Stimulated activated CD4-positive, alpha-beta T cell treated with anti-CD3 and anti-CD28 coated beads, Interleukin-1b, Interleukin-23, amount 100 ng/mL, for 4 hours (primary cell): ENCODE results near the gene CISD3.
"Not testable (repeated sequence)": the region's sequence is repeated elsewhere in the genome, so short reads cannot be mapped to it uniquely, and the experiment has no call there.

ENCODE experiments used
- DNase-seq, 2 donors: peaks; one replicate each; pipeline ENCODE4 v3.0.0-alpha.2; 2020; ENCODE audit warnings: low read depth in 2 of 2

Gene CISD3

DNA sequence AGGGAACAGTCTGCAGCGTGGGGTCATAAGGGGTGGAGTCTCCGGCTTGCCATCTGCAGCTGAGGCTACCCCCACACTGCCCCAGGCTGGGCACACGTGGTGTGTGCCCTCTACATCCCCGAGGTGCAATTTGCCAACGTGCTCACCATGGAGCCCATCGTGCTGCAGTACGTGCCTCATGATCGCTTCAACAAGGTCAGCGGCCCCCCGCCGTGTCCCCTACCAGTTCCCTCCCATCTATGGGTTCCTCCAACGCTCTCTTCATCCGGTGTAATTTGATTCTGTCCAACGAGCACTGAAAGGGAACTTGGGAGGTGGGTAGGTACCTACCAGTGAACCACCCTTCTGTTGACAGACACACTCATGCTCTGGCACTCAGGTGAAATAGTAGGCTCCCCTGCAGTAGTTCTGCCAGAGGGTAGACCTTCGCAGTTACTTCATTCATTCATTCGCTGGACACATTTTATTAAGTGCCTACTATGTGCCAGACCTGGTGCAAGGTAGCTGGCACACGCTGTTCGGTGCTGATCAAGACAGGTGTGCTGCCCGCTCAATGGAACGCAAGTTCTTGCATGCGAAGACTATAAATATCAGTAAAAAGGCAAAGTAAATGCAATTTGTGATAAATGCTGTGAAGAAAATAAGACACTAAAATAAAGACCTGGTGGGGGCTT is 22.3 kb upstream of the CISD3 start:
- DNase-seq, result no peak

DNA sequence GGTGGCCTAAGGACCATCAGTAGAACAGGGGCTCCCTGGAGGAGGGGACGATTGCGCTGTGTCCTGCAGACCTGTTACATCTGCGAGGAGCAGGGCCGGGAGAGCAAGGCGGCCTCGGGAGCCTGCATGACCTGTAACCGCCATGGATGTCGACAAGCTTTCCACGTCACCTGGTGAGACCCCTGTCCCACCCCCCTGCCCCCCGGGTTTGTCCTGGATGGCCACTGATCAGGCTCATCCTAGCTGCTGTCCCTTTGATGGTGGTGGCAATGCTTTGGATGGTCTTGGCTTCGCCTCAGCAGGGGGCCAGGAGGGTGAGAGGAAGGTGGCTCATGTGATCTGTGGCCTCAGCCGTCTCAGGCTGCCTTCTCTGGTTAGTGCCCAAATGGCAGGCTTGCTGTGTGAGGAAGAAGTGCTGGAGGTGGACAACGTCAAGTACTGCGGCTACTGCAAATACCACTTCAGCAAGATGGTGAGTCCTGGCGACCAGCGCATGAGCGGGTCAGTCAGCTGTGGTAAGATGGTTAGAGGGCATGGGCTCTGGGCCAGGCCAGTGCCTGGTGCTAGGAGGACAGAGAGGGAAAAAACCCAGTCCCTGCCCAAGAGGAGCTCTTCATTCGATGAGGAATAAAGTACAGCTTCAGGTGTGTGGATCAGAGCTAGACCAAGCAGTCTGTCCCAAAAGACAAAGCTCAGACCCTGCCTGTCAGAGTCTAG is 20.9 kb upstream of the CISD3 start:
- no peak for DNase-seq

DNA sequence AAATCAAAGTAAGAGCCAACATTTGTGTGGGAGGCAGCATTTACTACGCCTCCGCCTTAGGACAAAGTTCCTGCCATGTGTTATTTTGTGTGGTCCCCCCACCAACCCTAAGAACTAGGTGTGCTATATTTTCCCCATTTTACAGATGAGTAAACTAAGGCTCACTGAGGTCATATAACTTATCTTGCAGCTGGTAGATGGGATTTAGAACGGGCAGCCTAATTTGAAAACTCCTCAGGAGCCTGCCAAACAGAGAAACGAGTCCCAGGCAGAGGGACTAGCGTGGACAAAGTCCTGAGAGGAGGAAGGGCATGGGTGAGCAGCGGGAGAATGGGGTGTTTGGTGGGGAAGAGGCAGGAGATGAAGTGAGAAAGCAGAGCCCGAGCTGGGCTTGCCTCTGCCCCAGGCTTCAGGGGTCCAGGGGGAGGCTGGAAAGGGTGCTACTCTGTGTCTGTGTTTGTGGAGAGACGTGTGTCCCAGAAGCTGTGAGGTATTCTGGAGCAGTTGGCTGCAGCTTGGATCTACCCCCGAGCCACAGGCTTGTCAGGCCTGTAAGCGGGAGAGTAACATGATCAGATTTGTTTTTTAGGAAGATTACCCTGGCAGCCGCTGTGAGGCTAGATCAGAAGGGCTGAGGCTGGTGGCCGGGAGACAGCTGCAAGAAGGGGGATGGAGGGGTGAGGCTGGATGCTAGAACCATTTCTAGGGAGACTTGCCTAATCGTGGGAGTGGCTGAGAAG is 20.1 kb upstream of the CISD3 start:
- DNase-seq, result no peak

DNA sequence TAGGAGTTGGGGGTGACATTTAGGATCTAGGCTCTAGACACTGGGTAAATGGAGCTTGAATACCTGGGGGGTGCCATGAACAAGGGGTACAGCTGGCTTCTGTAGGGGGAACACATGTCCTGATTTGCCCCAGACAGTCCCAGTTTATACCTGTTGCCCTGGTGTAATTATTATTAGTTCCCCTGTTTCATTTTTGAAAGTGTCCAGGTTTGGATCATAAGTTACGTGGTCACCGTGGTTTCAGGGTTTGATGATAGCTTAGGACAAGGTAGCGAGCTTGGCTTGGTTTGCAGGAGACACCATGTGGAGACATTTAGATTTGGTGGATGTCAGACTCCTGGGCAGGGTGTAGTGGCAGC is 19.6 kb upstream of the CISD3 start:
- DNase-seq, result no peak

DNA sequence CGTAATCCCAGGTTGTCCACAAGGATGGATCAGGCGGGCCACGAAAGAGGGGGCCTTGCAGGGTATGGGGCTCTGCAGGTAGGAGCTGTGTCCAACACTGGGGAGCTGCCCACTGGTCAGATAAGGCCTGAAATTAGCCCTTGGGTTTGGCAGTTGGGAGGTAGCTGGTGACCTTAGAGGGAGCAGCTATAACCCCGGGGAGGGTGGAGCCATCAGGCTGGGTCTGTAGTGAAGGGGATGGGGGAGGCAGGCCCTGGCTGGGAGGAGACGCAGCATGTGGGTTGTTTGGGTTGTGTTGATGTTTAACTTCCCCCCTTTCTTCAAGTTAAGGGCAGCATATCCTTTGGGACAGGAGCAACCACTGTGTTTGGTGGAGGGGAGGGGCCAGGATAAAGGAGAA is 19.2 kb upstream of the CISD3 start:
- DNase-seq, result no peak

DNA sequence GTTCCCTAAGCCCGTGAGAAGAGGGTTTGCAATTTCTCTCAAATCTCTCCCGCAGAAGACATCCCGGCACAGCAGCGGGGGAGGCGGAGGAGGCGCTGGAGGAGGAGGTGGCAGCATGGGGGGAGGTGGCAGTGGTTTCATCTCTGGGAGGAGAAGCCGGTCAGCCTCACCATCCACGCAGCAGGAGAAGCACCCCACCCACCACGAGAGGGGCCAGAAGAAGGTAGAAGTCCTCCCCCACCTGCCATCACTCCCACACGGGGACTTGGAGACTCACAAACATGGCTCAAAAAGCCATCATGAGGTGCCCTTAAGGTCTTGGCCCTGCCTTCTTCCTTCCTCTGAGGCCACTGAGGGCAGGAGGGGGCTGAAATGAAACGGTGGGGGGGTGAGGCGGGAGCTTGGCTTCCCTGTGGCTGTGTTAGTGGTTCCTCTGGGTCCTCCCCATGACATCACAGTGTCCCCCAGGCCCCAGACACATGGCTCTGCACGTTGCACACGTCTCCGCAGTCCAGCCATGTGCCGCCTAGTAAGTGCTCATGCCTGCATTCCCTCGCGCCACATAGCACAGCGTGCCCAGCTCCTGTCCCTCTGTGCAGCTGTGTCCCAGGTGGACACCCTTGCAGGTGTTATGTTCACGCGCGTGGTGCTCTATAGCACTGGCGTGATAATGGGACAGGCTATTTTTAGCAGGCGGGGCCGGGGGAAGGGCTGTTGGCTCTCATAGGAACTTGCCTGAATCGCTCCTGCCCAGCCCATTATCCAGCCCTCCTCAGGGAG is 18.2 kb upstream of the CISD3 start:
- no peak for DNase-seq

DNA sequence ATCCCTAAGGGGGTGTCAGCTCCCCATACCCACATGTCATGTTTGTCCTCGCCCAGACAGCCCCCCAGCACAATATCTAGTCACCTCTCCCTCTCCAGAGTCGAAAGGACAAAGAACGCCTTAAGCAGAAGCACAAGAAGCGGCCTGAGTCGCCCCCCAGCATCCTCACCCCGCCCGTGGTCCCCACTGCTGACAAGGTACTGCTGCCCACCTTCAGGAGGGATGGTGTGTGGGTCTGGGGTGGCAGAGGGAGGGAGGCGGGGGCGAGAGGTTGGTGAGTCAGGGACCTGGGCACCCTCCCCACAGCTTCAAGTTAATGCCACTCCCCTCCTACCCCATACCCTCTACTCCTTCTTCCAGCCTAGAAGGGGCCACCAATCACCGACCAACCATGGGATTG is 17.5 kb upstream of the CISD3 start:
- DNase-seq, result no peak

DNA sequence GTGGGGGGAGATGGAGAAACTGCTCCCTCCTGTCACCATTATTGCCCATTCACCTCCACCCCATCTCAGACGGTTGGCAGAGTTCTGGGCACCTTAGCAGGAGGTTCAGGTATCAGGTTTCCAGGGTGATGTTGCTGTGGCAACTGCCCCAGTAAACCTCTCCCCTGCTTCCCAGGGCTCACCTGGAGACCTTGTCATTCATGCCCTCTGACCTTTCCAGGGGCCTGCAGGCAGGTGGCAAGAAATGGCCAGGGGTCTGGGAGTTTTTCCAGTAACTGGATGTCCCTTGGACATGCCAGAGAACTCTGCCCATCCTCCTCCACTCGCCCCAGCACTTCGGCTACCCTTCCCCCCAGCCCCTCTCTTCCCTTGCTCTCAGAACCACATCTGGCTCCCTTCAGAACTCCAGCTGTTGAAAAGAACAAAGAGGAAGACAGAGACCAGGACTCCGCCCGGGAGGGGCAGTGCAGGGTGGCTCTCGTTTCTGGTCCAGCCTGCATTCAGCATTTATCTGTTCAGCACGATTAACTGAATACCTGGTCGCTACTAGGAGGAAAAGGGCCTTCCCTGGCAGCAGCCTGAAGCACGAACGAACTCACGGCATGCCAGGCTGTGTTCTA is 16.6 kb upstream of the CISD3 start:
- DNase-seq, result no peak

DNA sequence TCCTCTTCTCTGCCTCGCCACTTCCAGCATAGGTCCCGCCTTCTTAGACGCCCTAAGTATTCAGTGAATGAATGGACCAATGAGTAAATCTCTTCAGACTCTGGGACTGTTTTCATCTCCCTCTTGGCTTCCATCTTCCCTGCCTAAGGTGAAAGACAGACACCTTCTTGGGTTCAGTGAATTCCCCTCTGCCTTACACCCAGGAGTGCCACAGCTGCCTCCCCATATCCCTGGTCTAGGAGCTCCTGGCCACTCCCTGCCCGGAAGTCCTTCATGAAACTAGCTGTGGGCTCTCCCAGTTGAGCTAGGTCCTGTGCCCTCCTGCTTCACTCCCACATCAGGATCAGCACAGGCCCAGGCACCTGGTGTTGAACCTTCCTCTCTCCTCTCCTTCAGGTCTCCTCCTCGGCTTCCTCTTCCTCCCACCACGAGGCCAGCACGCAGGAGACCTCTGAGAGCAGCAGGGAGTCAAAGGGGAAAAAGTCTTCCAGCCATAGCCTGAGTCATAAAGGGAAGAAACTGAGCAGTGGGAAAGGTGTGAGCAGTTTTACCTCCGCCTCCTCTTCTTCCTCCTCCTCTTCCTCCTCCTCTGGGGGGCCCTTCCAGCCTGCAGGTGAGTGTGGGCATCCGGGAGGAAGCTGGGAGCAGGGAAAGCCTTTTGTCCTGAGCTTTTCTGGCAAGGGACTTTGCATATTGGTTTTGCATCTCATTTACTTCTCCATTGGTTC is 14.8 kb upstream of the CISD3 start:
- no peak for DNase-seq

DNA sequence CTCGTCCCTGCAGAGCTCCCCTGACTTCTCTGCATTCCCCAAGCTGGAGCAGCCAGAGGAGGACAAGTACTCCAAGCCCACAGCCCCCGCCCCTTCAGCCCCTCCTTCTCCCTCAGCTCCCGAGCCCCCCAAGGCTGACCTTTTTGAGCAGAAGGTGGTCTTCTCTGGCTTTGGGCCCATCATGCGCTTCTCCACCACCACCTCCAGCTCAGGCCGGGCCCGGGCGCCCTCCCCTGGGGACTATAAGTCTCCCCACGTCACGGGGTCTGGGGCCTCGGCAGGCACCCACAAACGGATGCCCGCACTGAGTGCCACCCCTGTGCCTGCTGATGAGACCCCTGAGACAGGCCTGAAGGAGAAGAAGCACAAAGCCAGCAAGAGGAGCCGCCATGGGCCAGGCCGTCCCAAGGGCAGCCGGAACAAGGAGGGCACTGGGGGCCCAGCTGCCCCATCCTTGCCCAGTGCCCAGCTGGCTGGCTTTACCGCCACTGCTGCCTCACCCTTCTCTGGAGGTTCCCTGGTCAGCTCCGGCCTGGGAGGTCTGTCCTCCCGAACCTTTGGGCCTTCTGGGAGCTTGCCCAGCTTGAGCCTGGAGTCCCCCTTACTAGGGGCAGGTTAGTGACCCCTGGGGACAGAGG is 13.7 kb upstream of the CISD3 start:
- DNase-seq, result no peak

DNA sequence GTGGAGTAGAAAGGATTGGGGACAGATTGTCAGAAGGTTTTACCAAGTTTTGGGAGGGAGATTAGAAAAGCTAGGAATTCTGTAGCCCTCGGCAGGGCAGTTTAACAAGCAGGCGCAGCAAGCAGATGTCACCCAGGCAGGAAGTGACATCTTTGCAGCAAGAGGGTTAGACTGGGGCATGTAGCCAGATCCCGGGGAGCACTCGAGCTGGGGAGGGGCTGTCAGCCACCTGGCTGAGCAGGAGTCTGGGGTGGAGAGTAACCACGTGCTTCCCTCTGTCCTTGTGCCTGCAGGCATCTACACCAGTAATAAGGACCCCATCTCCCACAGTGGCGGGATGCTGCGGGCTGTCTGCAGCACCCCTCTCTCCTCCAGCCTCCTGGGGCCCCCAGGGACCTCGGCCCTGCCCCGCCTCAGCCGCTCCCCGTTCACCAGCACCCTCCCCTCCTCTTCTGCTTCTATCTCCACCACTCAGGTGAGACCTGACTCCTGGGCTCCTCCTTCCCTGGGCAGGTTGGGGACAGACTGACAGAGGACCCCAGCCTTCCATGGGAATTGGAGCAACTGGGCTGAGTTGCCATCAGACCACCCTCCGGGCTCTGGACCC is 12.9 kb upstream of the CISD3 start:
- DNase-seq, result no peak

DNA sequence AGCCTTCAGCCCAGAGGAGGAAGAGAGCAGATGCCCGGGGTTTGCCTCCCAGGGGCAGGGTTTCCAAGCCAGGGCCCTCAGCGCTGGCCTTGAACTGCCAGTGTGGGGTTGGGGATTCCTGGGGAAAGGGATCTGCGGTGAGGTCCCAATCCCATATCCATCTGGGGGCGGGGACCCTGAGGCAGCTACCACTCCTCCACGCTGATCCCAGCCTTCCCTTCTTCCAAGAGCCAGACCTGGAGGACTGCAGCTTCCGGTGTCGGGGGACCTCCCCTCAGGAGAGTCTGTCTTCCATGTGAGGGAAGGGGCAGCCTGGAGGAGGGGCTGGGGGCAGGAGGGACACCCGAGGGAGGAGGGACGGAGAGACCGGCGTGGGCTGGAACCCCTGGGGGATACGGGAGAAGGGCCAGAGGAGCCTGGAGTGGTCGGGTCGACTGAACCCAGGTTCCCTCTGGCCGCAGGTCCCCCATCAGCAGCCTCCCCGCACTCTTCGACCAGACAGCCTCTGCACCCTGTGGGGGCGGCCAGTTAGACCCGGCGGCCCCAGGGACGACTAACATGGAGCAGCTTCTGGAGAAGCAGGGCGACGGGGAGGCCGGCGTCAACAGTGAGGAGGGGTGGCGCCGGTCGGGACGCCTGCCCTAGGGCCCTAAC is 10.7 kb upstream of the CISD3 start:
- no peak for DNase-seq

DNA sequence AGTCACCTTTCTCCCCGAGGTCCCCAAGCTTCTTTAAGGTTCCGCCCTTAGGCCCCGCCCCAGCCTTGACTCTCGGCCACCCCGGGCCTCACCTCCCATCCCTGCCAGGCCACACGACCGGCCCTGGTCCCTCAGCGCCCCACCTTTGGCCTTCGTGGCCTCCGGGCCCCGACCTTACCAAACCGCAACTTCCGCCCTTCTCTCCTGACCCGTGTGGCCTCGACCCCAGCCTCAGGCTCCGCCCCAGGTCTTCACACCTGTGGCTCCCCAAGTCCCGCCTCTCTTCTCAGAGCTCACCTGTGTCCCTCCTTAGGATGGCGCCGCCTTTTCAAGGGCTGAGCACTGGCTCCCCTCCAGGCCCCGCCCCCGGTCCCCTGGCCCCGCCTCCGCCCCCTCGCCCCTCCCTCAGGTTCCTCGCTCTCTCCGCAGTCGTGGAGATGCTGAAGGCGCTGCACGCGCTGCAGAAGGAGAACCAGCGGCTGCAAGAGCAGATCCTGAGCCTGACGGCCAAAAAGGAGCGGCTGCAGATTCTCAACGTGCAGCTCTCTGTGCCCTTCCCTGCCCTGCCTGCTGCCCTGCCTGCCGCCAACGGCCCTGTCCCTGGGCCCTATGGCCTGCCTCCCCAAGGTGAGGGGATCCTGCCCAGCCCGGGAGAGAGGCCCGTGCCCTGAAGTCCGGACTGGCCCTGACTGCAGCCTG is 10.0 kb upstream of the CISD3 start:
- no peak for DNase-seq

DNA sequence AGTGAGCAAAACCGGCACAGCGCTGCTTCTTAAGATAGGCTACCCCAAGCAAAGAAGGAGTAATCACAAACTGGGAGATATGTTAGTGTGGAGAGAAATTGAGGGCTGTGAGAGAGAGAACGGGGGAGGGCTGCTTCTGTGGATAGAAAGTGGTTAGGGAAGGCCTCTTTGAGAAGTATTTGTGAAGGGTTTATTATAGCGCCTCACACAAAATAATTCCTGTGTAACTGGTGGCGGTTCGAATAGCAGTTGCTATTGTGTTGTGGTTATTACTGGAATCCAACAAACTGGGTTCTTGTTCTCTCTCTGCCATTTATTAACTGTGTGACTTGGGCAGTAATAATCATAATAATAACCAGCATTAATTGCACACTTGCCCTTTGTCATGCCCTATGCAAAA is 9.2 kb upstream of the CISD3 start:
- DNase-seq, result no peak

DNA sequence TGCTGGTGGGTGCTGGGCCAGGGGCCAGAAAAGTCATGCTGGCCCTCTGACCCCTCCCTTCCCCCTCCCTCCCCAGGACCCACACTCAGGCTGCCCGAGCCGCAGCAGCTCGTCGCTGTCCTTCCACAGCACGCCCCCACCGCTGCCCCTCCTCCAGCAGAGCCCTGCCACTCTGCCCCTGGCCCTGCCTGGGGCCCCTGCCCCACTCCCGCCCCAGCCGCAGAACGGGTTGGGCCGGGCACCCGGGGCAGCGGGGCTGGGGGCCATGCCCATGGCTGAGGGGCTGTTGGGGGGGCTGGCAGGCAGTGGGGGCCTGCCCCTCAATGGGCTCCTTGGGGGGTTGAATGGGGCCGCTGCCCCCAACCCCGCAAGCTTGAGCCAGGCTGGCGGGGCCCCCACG is 8.3 kb upstream of the CISD3 start:
- DNase-seq, result no peak

DNA sequence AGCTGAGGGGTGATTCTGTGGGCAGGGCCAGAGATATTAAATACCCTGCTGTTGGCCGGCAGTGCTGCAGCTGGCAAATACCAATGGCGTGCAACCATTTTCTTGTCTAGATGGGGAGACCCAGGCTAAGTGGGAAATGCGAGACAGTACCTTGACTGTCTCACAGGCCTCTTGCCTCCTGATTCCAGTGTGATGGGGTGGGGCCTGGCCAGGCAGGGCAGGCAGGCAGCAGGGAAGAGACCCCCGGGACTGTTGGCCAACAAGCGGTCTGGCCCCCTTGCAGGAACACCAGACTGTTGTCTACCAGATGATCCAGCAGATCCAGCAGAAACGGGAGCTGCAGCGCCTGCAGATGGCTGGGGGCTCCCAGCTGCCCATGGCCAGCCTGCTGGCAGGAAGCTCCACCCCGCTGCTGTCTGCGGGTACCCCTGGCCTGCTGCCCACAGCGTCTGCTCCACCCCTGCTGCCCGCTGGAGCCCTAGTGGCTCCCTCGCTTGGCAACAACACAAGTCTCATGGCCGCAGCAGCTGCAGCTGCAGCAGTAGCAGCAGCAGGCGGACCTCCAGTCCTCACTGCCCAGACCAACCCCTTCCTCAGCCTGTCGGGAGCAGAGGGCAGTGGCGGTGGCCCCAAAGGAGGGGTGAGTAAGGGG is 5.7 kb upstream of the CISD3 start:
- no peak for DNase-seq

DNA sequence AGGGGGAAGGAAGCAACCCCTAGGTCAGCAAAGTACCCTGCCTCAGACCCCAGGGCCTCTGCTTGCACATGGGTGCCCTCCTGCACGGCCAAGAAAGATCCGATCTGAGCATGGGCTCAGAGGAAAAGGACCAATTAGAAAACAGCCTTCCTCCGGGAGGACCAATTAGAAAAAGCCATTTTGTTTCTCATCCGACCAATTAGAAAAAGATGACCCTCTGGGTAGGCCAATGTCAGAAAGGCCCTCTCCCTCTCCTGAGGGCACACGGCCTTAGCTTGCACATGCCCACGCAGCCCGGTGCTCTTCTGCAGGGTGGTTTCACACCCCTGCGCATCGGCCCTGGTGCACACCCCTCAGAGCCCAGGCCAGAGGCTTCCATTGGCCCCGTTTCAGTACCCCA is 5.1 kb upstream of the CISD3 start:
- no peak for DNase-seq

DNA sequence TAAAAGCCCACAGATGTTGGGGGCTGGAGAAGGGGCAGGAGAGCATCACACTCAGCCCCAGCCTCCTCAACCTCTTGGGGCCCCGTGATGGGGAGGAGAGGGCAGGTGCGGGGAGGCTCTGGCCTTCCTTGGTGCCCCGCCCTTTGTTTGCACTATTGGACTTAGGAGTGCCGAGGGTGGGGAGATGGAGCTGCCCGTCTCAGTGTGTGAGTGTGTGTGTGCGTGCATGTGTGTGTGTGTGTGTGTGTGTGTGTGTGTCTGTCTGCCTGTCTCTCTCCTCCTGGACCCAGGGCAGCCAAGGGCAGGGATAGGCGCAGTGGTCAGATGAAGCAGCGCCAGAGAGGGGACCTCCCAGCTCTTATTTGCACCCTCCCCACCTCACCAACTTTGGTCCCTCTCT is 4.0 kb upstream of the CISD3 start:
- not testable (repeated sequence) for DNase-seq

DNA sequence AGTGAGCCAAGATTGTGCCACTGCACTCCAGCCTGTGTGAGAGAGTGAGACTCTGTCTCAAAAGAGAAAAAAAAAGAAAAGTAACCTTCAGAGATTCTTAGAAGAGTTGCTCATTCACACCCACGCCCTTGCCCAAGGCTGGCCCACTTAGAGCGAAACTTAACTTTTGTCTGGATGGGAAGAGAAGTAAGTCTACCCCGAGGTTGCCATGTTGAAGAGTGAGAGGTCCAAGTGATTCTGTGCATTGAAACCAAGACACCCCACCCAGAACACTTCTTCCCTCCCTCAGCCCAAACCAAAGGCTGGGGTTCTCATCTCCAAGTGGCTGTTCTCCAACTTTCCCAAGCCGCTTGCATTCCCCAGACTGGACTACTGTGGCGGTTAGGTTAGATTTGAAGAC is 2.4 kb upstream of the CISD3 start:
- DNase-seq, result peak; percentile 61 to 68
